Activated CD4-positive, alpha-beta memory T cell treated with anti-CD3 and anti-CD28 coated beads for 36 hours (primary cell): Measurements from ENCODE around the gene METTL17. TPM values are rescaled to one million over a fixed set of nuclear protein-coding genes. Genes with fewer than 3 reads are reported as not detected.
A peak's percentile ranks its signal among the peaks of the same experiment; 100 is the strongest.

Experiments used
- CTCF ChIA-PET: fragments of 350-600 bp; sonication (Branson Sonifier 250); formaldehyde crosslinking; loops from one replicate; lab custom pipeline; 2021; ENCODE audit warnings: antibody characterized with exemption, inconsistent platforms; lab: Charles Lee
- POLR2A ChIA-PET: fragments of 350-600 bp; sonication (Branson Sonifier 250); formaldehyde crosslinking; loops from one replicate; lab custom pipeline; 2021; ENCODE audit warnings: antibody characterized with exemption; lab: Charles Lee
- DNase-seq: peaks from one replicate; pipeline ENCODE4 v3.0.0-alpha.2; 2020
- H3K27ac Mint-ChIP-seq: one replicate; pipeline ENCODE4 v1.8.0; 2021; ENCODE audit warnings: mixed read lengths
- H3K27me3 Mint-ChIP-seq: one replicate; pipeline ENCODE4 v1.8.0; 2021; ENCODE audit warnings: mixed read lengths
- H3K36me3 Mint-ChIP-seq: one replicate; pipeline ENCODE4 v1.8.0; 2021; ENCODE audit warnings: mixed read lengths
- H3K4me1 Mint-ChIP-seq: one replicate; pipeline ENCODE4 v1.8.0; 2021; ENCODE audit warnings: low read depth, mixed read lengths
- H3K4me3 Mint-ChIP-seq: one replicate; pipeline ENCODE4 v1.8.0; 2021; ENCODE audit warnings: mild to moderate bottlenecking, mixed read lengths
- H3K9me3 Mint-ChIP-seq: one replicate; pipeline ENCODE4 v1.8.0; 2021; ENCODE audit warnings: mixed read lengths
- intact Hi-C: fragments of 100-400 bp; cut with micrococcal nuclease; formaldehyde crosslinking; loops from one replicate; pipeline ENCODE4 v1.15.1; 2023
- total RNA-seq, 2 experiments: library from RNA; stranded (reverse); gene quantifications; one replicate each; pipeline ENCODE4 v1.2.3, GENCODE V29; 2021

The METTL17 gene
- total RNA-seq, 2 experiments from 2014 or later: 74.9 to 78.9 TPM

DNA sequence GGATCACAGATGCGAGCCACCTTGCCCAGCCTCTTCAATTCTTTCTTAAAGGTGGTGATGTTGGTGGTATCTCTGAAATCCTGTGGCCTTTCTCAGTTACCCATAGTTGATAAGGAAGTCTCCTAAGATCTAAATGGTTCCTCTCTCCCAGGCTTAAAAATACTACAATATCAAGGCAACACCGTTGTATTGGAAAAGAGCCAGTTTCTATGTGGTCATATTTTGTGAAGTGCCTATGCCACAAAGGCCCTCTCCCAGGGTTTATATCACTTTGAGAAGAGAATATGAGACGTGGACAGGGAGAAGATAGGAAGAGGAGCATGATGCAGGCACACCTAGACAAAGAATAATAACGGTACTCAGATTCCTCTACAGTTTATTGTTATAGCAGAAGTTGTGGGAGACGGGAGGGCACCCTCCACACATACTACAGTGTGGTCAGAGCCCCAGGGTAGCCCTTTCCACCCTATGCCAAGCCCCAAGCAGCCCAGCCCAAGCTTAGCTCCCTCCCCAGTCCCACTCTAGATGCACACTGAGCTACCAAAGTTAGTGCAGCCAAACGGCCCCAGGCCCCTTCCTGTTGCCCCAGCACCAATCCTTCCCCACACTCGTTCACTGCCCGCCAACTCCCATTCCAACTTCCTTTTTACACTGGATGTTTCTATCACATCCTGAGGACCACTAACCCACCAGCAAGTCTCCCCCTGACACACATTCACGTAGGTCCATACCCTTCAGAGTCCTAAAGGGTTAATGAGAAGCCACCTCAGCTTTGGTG is 26.8 kb downstream of the METTL17 start:
- DNase-seq: no peak
- H3K9me3 Mint-ChIP-seq: no peaks in the 10 kb centered on the region
- no peak overlapping the region for H3K4me3 Mint-ChIP-seq
- peaks cover 1% of the 10 kb centered on the region for H3K27me3 Mint-ChIP-seq
- ChIA-PET POLR2A (no interaction called here), CTCF (interaction anchor here (0.9 to 12.7 kb wide), 9 partner anchors 8 to 89 kb away, joined by 3 to 334 read pairs (median 70); partner anchors contain the start of genes RNASE13, SLC39A2, TMEM253 and ZNF219)
- intact Hi-C loops: no loop called here
- H3K27ac Mint-ChIP-seq: no peak overlapping the region
- no peaks in the 10 kb centered on the region for H3K36me3 Mint-ChIP-seq
- no peaks in the 10 kb centered on the region for H3K4me1 Mint-ChIP-seq

DNA sequence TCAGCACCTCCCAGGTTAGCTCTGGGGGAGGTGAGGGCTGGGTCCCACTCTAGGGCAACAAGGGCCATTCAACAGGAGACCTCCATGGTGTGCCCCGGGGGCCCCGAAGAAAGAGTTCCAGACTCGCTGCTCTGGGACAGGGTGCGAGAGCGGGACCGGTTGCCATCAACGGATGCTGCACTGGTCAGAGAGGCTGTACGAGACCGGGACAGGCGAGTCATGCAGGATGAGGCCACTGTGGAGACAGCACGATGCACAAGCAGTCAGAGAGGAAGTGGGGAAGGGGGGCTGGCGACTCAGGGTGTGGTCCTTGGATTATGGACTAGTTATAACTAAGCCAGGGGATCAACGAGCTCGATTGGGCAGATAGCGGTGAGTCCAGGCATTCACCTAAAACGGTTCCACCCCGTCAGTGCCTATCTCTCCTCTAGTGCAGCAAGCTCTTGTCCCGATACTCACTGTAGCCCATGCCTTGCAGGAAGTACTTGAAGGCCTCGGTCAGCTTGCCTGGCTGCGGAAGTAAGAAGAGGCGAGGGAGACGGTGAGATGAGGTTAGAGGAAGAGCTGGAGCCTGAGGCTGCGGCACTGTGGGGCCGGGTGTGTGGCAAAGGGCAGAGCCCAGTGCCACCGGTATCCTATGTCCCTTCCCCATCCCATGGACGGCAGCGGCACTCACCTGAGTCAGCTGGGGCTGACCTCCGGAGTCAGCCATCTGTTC is 27.9 kb downstream of the METTL17 start:
- intact Hi-C loops: no loop called here
- CTCF ChIA-PET: interaction anchor here (0.9 to 12.7 kb wide), 7 partner anchors 9 to 88 kb away, joined by 3 to 334 read pairs (median 115); partner anchors contain the start of genes TMEM253 and ZNF219
- Mint-ChIP-seq H3K4me1 (no peaks in the 10 kb centered on the region), H3K27ac (no peak overlapping the region), H3K27me3 (no peaks in the 10 kb centered on the region), H3K4me3 (no peak overlapping the region), H3K36me3 (no peaks in the 10 kb centered on the region), H3K9me3 (no peaks in the 10 kb centered on the region)
- POLR2A ChIA-PET: no interaction called here
- no peak for DNase-seq

DNA sequence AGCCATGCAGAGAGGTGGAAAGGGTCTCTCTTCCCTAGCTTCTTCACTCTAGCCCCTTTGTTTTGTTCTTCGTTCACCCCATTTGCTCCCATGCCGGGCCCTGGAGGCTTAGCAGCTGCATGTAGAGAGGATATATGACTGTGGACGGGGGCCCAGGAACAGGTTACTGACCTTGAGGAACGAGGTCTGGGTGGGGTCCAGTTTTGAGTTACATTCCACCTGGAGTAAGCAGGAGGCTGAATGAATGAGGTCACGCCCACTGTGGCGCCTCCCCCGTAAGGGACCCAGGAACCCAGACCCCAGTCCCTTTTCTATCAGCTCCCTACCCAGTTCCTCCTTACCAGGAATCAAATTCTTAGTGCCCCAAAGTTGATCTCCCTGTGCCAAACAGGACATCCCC is 28.5 kb downstream of the METTL17 start:
- intact Hi-C loops: no loop called here
- no peaks in the 10 kb centered on the region for H3K9me3 Mint-ChIP-seq
- no peak overlapping the region for H3K27ac Mint-ChIP-seq
- H3K4me3 Mint-ChIP-seq: no peak overlapping the region
- CTCF ChIA-PET: interaction anchor here (1.0 to 12.7 kb wide), 5 partner anchors 21 to 87 kb away, joined by 3 to 334 read pairs (median 146); partner anchors contain the start of genes TMEM253 and ZNF219
- H3K4me1 Mint-ChIP-seq: no peaks in the 10 kb centered on the region
- H3K27me3 Mint-ChIP-seq: no peaks in the 10 kb centered on the region
- POLR2A ChIA-PET: no interaction called here
- no peaks in the 10 kb centered on the region for H3K36me3 Mint-ChIP-seq
- DNase-seq: no peak

GRCh38 chr14:21018781-21019180 is 29.0 kb downstream of the METTL17 start:
- no peaks in the 10 kb centered on the region for H3K27me3 Mint-ChIP-seq
- H3K4me3 Mint-ChIP-seq: no peak overlapping the region
- CTCF ChIA-PET: interaction anchor here (0.7 to 12.7 kb wide), 8 partner anchors 21 to 87 kb away, joined by 3 to 334 read pairs (median 4); partner anchors contain the start of genes TMEM253 and ZNF219
- no peak for DNase-seq
- intact Hi-C loops: no loop called here
- H3K27ac Mint-ChIP-seq: no peak overlapping the region
- no peaks in the 10 kb centered on the region for H3K9me3 Mint-ChIP-seq
- peaks cover 3% of the 10 kb centered on the region for H3K4me1 Mint-ChIP-seq
- POLR2A ChIA-PET: no interaction called here
- no peaks in the 10 kb centered on the region for H3K36me3 Mint-ChIP-seq

GRCh38 chr14:21019366-21019765 is 29.6 kb downstream of the METTL17 start:
- CTCF ChIA-PET: interaction anchor here (0.7 to 12.7 kb wide), 7 partner anchors 21 to 86 kb away, joined by 3 to 334 read pairs (median 5); partner anchors contain the start of genes TMEM253 and ZNF219
- Mint-ChIP-seq H3K27ac (no peak overlapping the region), H3K9me3 (no peaks in the 10 kb centered on the region), H3K27me3 (no peaks in the 10 kb centered on the region), H3K4me3 (no peak overlapping the region), H3K36me3 (no peaks in the 10 kb centered on the region), H3K4me1 (peaks cover 9% of the 10 kb centered on the region)
- POLR2A ChIA-PET: no interaction called here
- intact Hi-C loops: no loop called here
- no peak for DNase-seq

GRCh38 chr14:21020977-21021545 is 31.3 kb downstream of the METTL17 start:
- peaks cover 9% of the 10 kb centered on the region for H3K4me1 Mint-ChIP-seq
- no peak for DNase-seq
- intact Hi-C loops: no loop called here
- H3K9me3 Mint-ChIP-seq: no peaks in the 10 kb centered on the region
- no peaks in the 10 kb centered on the region for H3K36me3 Mint-ChIP-seq
- no peak overlapping the region for H3K4me3 Mint-ChIP-seq
- no peak overlapping the region for H3K27ac Mint-ChIP-seq
- H3K27me3 Mint-ChIP-seq: no peaks in the 10 kb centered on the region
- ChIA-PET CTCF (interaction anchor here (0.8 to 12.7 kb wide), 8 partner anchors 9 to 115 kb away, joined by 3 to 334 read pairs (median 4); partner anchors contain the start of genes TMEM253, TPPP2 and ZNF219), POLR2A (no interaction called here)

DNA sequence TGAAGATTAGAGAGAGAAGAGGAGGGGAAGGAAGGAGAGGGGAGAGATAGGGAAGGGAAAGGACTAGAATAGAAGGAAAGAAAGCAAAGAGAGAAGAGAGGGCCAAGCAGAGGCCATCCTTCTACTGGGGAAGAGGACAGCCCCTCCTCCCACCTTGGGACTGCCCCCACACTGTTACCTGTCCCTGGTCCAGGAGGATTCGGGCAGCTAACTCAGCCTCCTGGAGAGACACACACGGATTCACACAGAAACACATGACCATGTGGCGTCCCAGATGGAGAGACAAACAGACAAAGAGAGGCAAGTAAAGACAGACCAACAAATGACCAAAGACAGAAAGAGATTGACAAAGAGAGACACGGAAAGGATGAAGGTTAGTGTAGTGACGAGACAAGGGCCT is 32.9 kb downstream of the METTL17 start:
- Mint-ChIP-seq H3K27ac (no peak overlapping the region), H3K27me3 (no peaks in the 10 kb centered on the region), H3K4me3 (no peak overlapping the region), H3K4me1 (peaks cover 9% of the 10 kb centered on the region), H3K9me3 (no peaks in the 10 kb centered on the region), H3K36me3 (no peaks in the 10 kb centered on the region)
- intact Hi-C loops: no loop called here
- DNase-seq: no peak
- POLR2A ChIA-PET: no interaction called here
- CTCF ChIA-PET: interaction anchor here (1.0 to 11.9 kb wide), 7 partner anchors 8 to 83 kb away, joined by 3 to 334 read pairs (median 5); partner anchors contain the start of genes RNASE7 and TMEM253

- H3K27ac Mint-ChIP-seq: no peak overlapping the region
- no peaks in the 10 kb centered on the region for H3K27me3 Mint-ChIP-seq
- no peaks in the 10 kb centered on the region for H3K9me3 Mint-ChIP-seq
- POLR2A ChIA-PET: interaction anchor here (0.6 kb wide), 1 partner anchor 43 kb away, joined by 3 read pairs; no protein-coding TSS in a partner anchor
- no peaks in the 10 kb centered on the region for H3K36me3 Mint-ChIP-seq
- no peak for DNase-seq
- intact Hi-C loops: no loop called here
- peaks cover 9% of the 10 kb centered on the region for H3K4me1 Mint-ChIP-seq
- no peak overlapping the region for H3K4me3 Mint-ChIP-seq
- CTCF ChIA-PET: interaction anchor here (1.0 to 3.0 kb wide), 7 partner anchors 9 to 81 kb away, joined by 3 to 17 read pairs (median 5); partner anchors contain the start of gene RNASE7
Measured at GRCh38 chr14:21023174-21023573, 33.4 kb downstream of the METTL17 start.

DNA sequence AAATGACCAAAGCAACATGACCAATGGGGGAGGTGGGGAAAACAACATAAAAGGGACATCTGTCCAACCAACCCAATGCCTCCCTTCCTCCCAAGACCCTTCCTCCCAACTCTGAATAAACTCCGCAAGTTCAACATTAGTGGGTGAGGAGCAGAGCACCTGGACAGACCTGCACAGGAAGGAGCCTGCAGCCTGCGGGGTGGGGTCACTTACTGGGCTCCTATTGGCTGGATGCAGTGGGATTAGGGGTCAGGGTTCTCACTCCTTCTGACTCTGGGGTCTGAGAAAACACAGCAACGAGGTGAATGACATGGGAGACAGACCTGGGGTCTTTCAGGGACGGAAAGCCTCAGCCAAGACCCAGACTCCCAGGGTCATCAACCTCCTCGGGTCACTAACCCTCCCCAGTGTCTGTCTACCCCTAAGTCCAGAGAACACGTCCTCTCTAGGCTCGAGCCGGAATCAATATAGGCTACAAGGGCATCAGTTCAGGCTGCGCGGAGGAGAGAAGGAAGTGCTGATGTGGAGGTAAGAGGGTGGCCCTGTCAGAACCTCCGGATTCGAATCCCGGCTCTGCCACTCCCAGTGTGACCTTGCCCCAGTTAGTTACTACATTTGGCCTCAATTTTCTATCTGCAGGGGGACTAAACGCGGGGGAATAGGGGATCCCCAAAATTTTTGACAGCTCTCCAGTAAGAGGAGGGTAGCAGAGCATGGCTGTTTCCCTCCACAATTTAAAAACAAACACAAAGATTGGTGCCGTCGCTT is 34.2 kb downstream of the METTL17 start:
- Mint-ChIP-seq H3K36me3 (no peaks in the 10 kb centered on the region), H3K4me1 (peaks cover 9% of the 10 kb centered on the region), H3K4me3 (peak overlapping the region; percentile 73), H3K9me3 (no peaks in the 10 kb centered on the region), H3K27ac (no peak overlapping the region), H3K27me3 (no peaks in the 10 kb centered on the region)
- ChIA-PET CTCF (interaction anchor here (1.0 to 3.0 kb wide), 8 partner anchors 9 to 80 kb away, joined by 3 to 17 read pairs (median 4); partner anchors contain the start of gene RNASE7), POLR2A (interaction anchor here (0.6 to 1.7 kb wide), 2 partner anchors 42 to 80 kb away, joined by 3 to 5 read pairs; no protein-coding TSS in a partner anchor)
- DNase-seq: peak; percentile 35
- intact Hi-C loops: no loop called here

DNA sequence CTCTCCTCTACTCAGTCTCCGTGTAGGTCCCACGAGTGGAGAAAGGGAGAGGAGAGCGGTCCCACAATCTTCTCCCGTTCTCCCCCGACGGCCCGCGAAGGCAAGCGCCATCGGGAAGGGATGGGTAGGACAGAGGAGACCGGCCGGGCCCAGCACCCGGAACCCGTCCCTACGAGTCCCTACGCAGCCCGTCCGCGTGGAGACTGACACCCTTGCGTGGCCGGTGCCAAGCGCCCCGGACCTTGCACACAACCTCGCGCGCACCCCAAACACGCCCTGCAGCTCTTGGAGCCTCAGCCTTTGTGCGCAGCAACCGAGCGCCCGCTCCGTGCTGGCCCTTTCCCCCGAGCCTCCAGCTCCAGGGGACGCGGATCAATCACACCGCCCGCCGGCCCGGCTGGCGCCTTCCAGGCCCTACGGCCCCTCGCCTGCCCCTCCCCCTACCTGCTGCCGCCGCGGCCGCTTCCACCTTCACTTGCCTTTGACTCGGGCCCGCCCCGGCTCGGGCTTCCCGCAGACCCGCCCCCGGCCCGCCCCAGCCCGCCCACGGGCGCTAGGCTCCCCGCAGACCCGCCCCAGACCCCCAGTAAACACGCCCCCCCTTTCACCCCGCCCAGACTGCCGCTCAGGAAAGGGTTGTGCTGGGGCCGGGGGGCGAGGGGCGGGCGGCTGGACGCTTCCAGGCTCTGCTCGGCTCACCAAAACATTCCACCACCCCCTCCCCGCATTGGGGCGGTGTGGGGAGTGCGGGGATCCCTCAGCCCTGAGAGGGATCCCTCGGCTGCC is 35.0 kb downstream of the METTL17 start, which contains the start of gene NDRG2:
NDRG2 (minus strand) TSS at position 477 of the 786 bp plus-strand sequence. CDS start 1,746 bp downstream, outside the sequence.
- no peak within 1 kb of the TSS for H3K27ac Mint-ChIP-seq
- CTCF ChIA-PET: interaction anchor here (1.0 to 3.0 kb wide), 4 partner anchors 10 to 79 kb away, joined by 3 to 17 read pairs (median 8); no protein-coding TSS in a partner anchor

More for the DNA sequence above, 35.0 kb downstream of the METTL17 start, which contains the start of gene NDRG2:
- peak; percentile 76 for DNase-seq
- H3K36me3 Mint-ChIP-seq: no peaks in the 10 kb centered on the region
- peak within 1 kb of the TSS; percentile 73 for H3K4me3 Mint-ChIP-seq
- no peaks in the 10 kb centered on the region for H3K27me3 Mint-ChIP-seq
- peaks cover 9% of the 10 kb centered on the region for H3K4me1 Mint-ChIP-seq
- POLR2A ChIA-PET: interaction anchor here (1.7 kb wide), 1 partner anchor 80 kb away, joined by 5 read pairs; no protein-coding TSS in a partner anchor
- intact Hi-C loops: no loop called here
- no peaks in the 10 kb centered on the region for H3K9me3 Mint-ChIP-seq
